PFSK-1 (cell line): ENCODE data around the gene DENR.

Source experiments
- FOXP2 ChIP-seq: optimal IDR thresholded peaks from 2 replicates; pipeline ENCODE3; 2011; ENCODE audit warnings: borderline replicate concordance, control low read depth, inconsistent platforms; ENCODE audit not compliant: insufficient read depth; ENCODE audit errors: extremely low read length, extremely low read depth
- POLR2AphosphoS5 ChIP-seq: IDR thresholded peaks from 2 replicates; pipeline ENCODE4 v1.6.1; 2012; ENCODE audit warnings: low read depth, mild to moderate bottlenecking, control low read depth, low read length, moderate library complexity
- REST ChIP-seq, 2 experiments: IDR thresholded peaks; 2 replicates each; pipeline versions ENCODE4 v1.6.1 to v1.8.0; 2011 to 2012; ENCODE audit warnings: low read depth in 2 of 2, low read length in 2 of 2, control low read depth in 1 of 2, inconsistent platforms in 1 of 2, mild to moderate bottlenecking in 1 of 2, moderate library complexity in 1 of 2; ENCODE audit not compliant: insufficient read depth in 1 of 2
- SIN3A ChIP-seq: IDR thresholded peaks from 2 replicates; pipeline ENCODE4 v1.6.1; 2012; ENCODE audit warnings: mild to moderate bottlenecking, low read length, moderate library complexity, borderline replicate concordance; ENCODE audit not compliant: insufficient read depth
- TAF1 ChIP-seq: IDR thresholded peaks from 2 replicates; pipeline ENCODE4 v1.6.1; 2012; ENCODE audit warnings: low read length, control low read depth, borderline replicate concordance; ENCODE audit not compliant: insufficient read depth

The DENR gene

GRCh38 chr12:122722387-122722786 is 30.2 kb upstream of the DENR start:
- no peak for TF ChIP-seq SIN3A
- TF ChIP-seq REST (IDR thresholded peaks at IDR 0.05; ENCODE audit: insufficient read depth in 1 of 2, low read depth in 2 of 2, low read length in 2 of 2), result no peak
- TF ChIP-seq TAF1, result no peak
- TF ChIP-seq FOXP2, result no peak
- TF ChIP-seq POLR2AphosphoS5, result no peak

GRCh38 chr12:122724641-122725243 is 27.9 kb upstream of the DENR start:
- no peak for TF ChIP-seq FOXP2
- no peak for TF ChIP-seq REST (IDR thresholded peaks at IDR 0.05; ENCODE audit: insufficient read depth in 1 of 2, low read depth in 2 of 2, low read length in 2 of 2)
- TF ChIP-seq TAF1, result no peak

- TF ChIP-seq POLR2AphosphoS5, result no peak
- no peak for TF ChIP-seq SIN3A
- no peak for TF ChIP-seq FOXP2
- no peak for TF ChIP-seq TAF1
- no peak for TF ChIP-seq REST (IDR thresholded peaks at IDR 0.05; ENCODE audit: insufficient read depth in 1 of 2, low read depth in 2 of 2, low read length in 2 of 2)
Measured at GRCh38 chr12:122725452-122726079, 27.1 kb upstream of the DENR start.

GRCh38 chr12:122726080-122726558 is 26.5 kb upstream of the DENR start:
- TF ChIP-seq FOXP2 (no peak), TAF1 (no peak)

GRCh38 chr12:122729583-122730214 is 22.9 kb upstream of the DENR start:
- TF ChIP-seq FOXP2 (no peak), REST (IDR thresholded peaks at IDR 0.05; ENCODE audit: insufficient read depth in 1 of 2, low read depth in 2 of 2, low read length in 2 of 2) (no peak), SIN3A (no peak), POLR2AphosphoS5 (no peak), TAF1 (no peak)
